Keratinocyte (primary cell): Measurements from ENCODE around the gene GRPEL1. TPM values are rescaled to one million over a fixed set of nuclear protein-coding genes. Genes with fewer than 3 reads are reported as not detected.

Experiments used
- DNase-seq: peaks from one replicate; pipeline ENCODE4 v3.0.0-alpha.2; 2011; ENCODE audit warnings: low read depth, missing footprints, low spot score
- FAIRE-seq: peaks from 2 replicates; lab custom pipeline; 2011; peaks lifted over from hg19 to GRCh38; lab: Jason Lieb, UNC
- H2AFZ ChIP-seq: 2 replicates; pipeline ENCODE4 v1.6.0; 2012; ENCODE audit warnings: low read length, control low read depth, inconsistent platforms; ENCODE audit not compliant: control insufficient read depth
- H3K27ac ChIP-seq: 2 replicates; pipeline ENCODE4 v1.5.1; 2011; ENCODE audit warnings: low read length; ENCODE audit not compliant: control insufficient read depth, insufficient read depth
- H3K27me3 ChIP-seq: 3 replicates; pipeline ENCODE4 v1.6.0; 2011; ENCODE audit warnings: low read length; ENCODE audit not compliant: control insufficient read depth, insufficient read depth; ENCODE audit errors: extremely low read depth
- H3K36me3 ChIP-seq, 2 experiments: 2 replicates in 1 of 2; 3 replicates in 1 of 2; pipeline ENCODE4 v1.5.1; 2011; ENCODE audit warnings: low read length in 2 of 2, mild to moderate bottlenecking in 1 of 2; ENCODE audit not compliant: control insufficient read depth in 2 of 2, insufficient read depth in 2 of 2; ENCODE audit errors: extremely low read depth in 1 of 2
- H3K4me1 ChIP-seq: 3 replicates; pipeline ENCODE4 v1.5.1; 2011; ENCODE audit warnings: low read length; ENCODE audit not compliant: control insufficient read depth, insufficient read depth; ENCODE audit errors: extremely low read depth
- H3K4me2 ChIP-seq: 3 replicates; pipeline ENCODE4 v1.6.0; 2011; ENCODE audit warnings: low read depth, low read length; ENCODE audit not compliant: control insufficient read depth, insufficient read depth; ENCODE audit errors: extremely low read depth
- H3K4me3 ChIP-seq, 3 experiments: fragments of 200-600 bp in 1 of 3; sonication (generic) in 1 of 3; 2 replicates in 2 of 3; 3 replicates in 1 of 3; pipeline ENCODE4 v1.5.1; 2011 to 2016; ENCODE audit warnings: low read length in 3 of 3, mild to moderate bottlenecking in 3 of 3, control low read depth in 2 of 3, inconsistent platforms in 1 of 3, low read depth in 1 of 3, mixed read lengths in 1 of 3, mixed run types in 1 of 3, moderate library complexity in 1 of 3; ENCODE audit not compliant: control insufficient read depth in 2 of 3, insufficient read depth in 2 of 3; ENCODE audit errors: extremely low read depth in 1 of 3
- H3K79me2 ChIP-seq: 2 replicates; pipeline ENCODE4 v1.6.0; 2012; ENCODE audit warnings: low read length; ENCODE audit not compliant: control insufficient read depth, insufficient read depth
- H3K9ac ChIP-seq: 3 replicates; pipeline ENCODE4 v1.6.0; 2011; ENCODE audit warnings: low read length; ENCODE audit not compliant: control insufficient read depth, insufficient read depth; ENCODE audit errors: extremely low read depth
- H3K9me1 ChIP-seq: 3 replicates; pipeline ENCODE4 v1.6.0; 2011; ENCODE audit warnings: low read length; ENCODE audit not compliant: control insufficient read depth, insufficient read depth; ENCODE audit errors: extremely low read depth
- H3K9me3 ChIP-seq: 2 replicates; pipeline ENCODE4 v1.5.1; 2012; ENCODE audit warnings: low read depth, low read length; ENCODE audit not compliant: control insufficient read depth
- H4K20me1 ChIP-seq: 3 replicates; pipeline ENCODE4 v1.6.0; 2011; ENCODE audit warnings: low read length; ENCODE audit not compliant: control insufficient read depth, insufficient read depth; ENCODE audit errors: extremely low read depth
- EZH2 ChIP-seq: IDR thresholded peaks from one replicate; pipeline ENCODE4 v1.6.1; 2012; ENCODE audit warnings: inconsistent platforms, mild to moderate bottlenecking, low read length, moderate library complexity
- dilution Hi-C: fragments of 300-500 bp; cut with MboI; formaldehyde crosslinking; loops from one replicate; pipeline ENCODE4 v1.7.0; 2020; ENCODE audit warnings: low sequenced_read_pairs; ENCODE audit not compliant: extremely low pct_ligation_motif_present
- polyA plus RNA-seq, 5 experiments: library from polyadenylated mRNA; depleted of rRNA in 3 of 5; stranded (reverse) in 3 of 5; stranded (forward) in 1 of 5; unstranded in 1 of 5; fragments of >200 nt; gene quantifications; 1 replicate in 1 of 5; 2 replicates in 3 of 5; 3 replicates in 1 of 5; pipeline versions ENCODE4 v1.2.1 to v1.2.3, GENCODE V29; 2011 to 2012; ENCODE audit warnings: missing spikeins in 2 of 5, low read depth in 1 of 5, low replicate concordance in 1 of 5
- TF ChIP-seq, protein P1 (sequence below), 3 experiments: IDR thresholded peaks in 1 of 3; conservative IDR thresholded peaks in 1 of 3; optimal IDR thresholded peaks in 1 of 3; 2 replicates in 2 of 3; 3 replicates in 1 of 3; pipeline versions ENCODE3 to v1.5.1; 2011; ENCODE audit warnings: low read length in 3 of 3, mild to moderate bottlenecking in 3 of 3, moderate library complexity in 2 of 3, control low read depth in 1 of 3, inconsistent platforms in 1 of 3; ENCODE audit not compliant: insufficient read depth in 2 of 3; ENCODE audit errors: extremely low read depth in 1 of 3

The GRPEL1 gene
- polyA plus RNA-seq, 1 donor (not counting 4 experiments of a cell fraction or from before 2014, with no cell fraction given): 59.1 TPM

DNA sequence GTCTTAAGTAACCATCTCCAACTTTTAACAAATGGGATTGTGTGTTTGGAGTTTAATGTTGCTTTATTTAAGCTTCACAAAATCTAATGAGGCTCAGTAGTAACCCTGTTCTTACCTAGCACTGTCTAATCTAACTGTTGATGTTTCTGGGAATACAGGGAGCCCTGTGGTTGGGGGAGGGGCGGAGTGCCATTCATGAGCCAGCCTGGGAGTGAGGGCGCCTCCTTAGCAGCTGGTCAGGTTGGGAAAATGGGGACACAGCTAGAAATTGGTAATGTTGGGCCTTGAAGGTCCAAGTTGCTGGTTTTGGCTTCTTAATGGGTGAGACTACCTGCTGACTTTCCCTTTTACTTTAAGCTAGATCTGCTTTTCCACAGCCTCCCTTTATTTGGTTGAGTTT is 47.6 kb downstream of the GRPEL1 start:
- Histone ChIP-seq H3K4me3 (no peak overlapping the region), H3K27me3 (no peaks in the 10 kb centered on the region), H3K9me1 (no peaks in the 10 kb centered on the region), H3K79me2 (peaks cover 6% of the 10 kb centered on the region), H2AFZ (no peak overlapping the region), H3K36me3 (peaks cover 37 to 52% of the 10 kb centered on the region in 2 experiments), H3K4me1 (peaks cover 10% of the 10 kb centered on the region), H3K9ac (no peak overlapping the region), H3K9me3 (no peaks in the 10 kb centered on the region), H3K4me2 (no peak overlapping the region), H3K27ac (no peak overlapping the region), H4K20me1 (no peaks in the 10 kb centered on the region)
- FAIRE-seq: no peak
- TF ChIP-seq, protein P1, sequence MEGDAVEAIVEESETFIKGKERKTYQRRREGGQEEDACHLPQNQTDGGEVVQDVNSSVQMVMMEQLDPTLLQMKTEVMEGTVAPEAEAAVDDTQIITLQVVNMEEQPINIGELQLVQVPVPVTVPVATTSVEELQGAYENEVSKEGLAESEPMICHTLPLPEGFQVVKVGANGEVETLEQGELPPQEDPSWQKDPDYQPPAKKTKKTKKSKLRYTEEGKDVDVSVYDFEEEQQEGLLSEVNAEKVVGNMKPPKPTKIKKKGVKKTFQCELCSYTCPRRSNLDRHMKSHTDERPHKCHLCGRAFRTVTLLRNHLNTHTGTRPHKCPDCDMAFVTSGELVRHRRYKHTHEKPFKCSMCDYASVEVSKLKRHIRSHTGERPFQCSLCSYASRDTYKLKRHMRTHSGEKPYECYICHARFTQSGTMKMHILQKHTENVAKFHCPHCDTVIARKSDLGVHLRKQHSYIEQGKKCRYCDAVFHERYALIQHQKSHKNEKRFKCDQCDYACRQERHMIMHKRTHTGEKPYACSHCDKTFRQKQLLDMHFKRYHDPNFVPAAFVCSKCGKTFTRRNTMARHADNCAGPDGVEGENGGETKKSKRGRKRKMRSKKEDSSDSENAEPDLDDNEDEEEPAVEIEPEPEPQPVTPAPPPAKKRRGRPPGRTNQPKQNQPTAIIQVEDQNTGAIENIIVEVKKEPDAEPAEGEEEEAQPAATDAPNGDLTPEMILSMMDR (optimal IDR thresholded peaks at IDR 0.05 in 1 of 3, IDR thresholded peaks at IDR 0.05 in 1 of 3, conservative IDR thresholded peaks at IDR 0.05 in 1 of 3; ENCODE audit: extremely low read depth in 1 of 3, insufficient read depth in 2 of 3, low read length in 3 of 3): no peak
- TF ChIP-seq EZH2: no peak
- dilution Hi-C loops: no loop called here
- no peak for DNase-seq

DNA sequence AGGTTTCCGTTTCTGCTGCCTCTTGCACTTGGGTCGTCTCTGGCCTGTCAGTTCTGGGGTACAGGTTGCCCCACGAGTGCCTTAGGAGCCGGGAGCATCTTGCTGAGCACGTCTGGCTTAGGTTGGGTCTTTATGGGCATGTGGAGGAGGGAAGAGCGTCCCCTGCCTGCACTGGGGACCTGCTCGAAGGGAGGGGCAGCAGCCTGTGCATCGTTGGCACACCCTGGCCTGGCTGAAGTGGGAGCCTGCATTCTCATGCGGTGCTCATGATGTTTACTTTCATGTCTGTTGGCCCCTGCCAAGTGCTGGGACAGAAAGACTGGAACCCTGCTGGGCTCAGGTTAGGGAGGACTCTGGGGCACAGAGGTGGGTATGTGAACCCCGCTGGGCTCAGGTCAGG is 48.5 kb downstream of the GRPEL1 start:
- H3K9me1 ChIP-seq: no peaks in the 10 kb centered on the region
- dilution Hi-C loops: no loop called here
- H3K36me3 ChIP-seq: peaks cover 43 to 61% of the 10 kb centered on the region in 2 experiments
- no peak for TF ChIP-seq EZH2
- TF ChIP-seq, protein P1 (optimal IDR thresholded peaks at IDR 0.05 in 1 of 3, IDR thresholded peaks at IDR 0.05 in 1 of 3, conservative IDR thresholded peaks at IDR 0.05 in 1 of 3; ENCODE audit: extremely low read depth in 1 of 3, insufficient read depth in 2 of 3, low read length in 3 of 3): no peak
- peaks cover 10% of the 10 kb centered on the region for H3K4me1 ChIP-seq
- H3K4me3 ChIP-seq: no peak overlapping the region
- H3K9ac ChIP-seq: no peak overlapping the region
- H3K4me2 ChIP-seq: no peak overlapping the region
- peaks cover 6% of the 10 kb centered on the region for H3K79me2 ChIP-seq
- H3K9me3 ChIP-seq: no peaks in the 10 kb centered on the region
- H4K20me1 ChIP-seq: no peaks in the 10 kb centered on the region
- DNase-seq (no peak), FAIRE-seq (no peak)
- H3K27me3 ChIP-seq: no peaks in the 10 kb centered on the region
- no peak overlapping the region for H3K27ac ChIP-seq
- no peak overlapping the region for H2AFZ ChIP-seq
